ENCODE data around the gene DNAH10. TPM values are rescaled to one million over a fixed set of nuclear protein-coding genes. Genes with fewer than 3 reads are reported as not detected.

Gene DNAH10
- total RNA-seq, 1 donor from 2014 or later, result 0.10 TPM

- no peak for DNase-seq (ENCODE audit: low read depth)
Measured at GRCh38 chr12:123798518-123798917, 36.4 kb downstream of the DNAH10 start.

GRCh38 chr12:123799227-123799626 lies 37.1 kb downstream of the DNAH10 start:
- DNase-seq (ENCODE audit: low read depth), result no peak

- peak; percentile 28 for DNase-seq (ENCODE audit: low read depth)
Measured at GRCh38 chr12:123801573-123802178, 39.6 kb downstream of the DNAH10 start.

- DNase-seq (ENCODE audit: low read depth), result no peak
Measured at GRCh38 chr12:123805173-123805572, 43.1 kb downstream of the DNAH10 start.

GRCh38 chr12:123807002-123807401 lies 44.9 kb downstream of the DNAH10 start:
- DNase-seq (ENCODE audit: low read depth), result no peak

GRCh38 chr12:123807670-123808069 lies 45.6 kb downstream of the DNAH10 start:
- no peak for DNase-seq (ENCODE audit: low read depth)

GRCh38 chr12:123808167-123808566 lies 46.1 kb downstream of the DNAH10 start:
- no peak for DNase-seq (ENCODE audit: low read depth)

- no peak for DNase-seq (ENCODE audit: low read depth)
Measured at GRCh38 chr12:123813349-123813748, 51.2 kb downstream of the DNAH10 start.

- no peak for DNase-seq (ENCODE audit: low read depth)
Measured at GRCh38 chr12:123815968-123816367, 53.9 kb downstream of the DNAH10 start.

- no peak for DNase-seq (ENCODE audit: low read depth)
Measured at GRCh38 chr12:123816896-123817537, 54.9 kb downstream of the DNAH10 start.

GRCh38 chr12:123822804-123823203 lies 60.7 kb downstream of the DNAH10 start:
- no peak for DNase-seq (ENCODE audit: low read depth)

- DNase-seq (ENCODE audit: low read depth), result no peak
Measured at GRCh38 chr12:123828120-123828519, 66.0 kb downstream of the DNAH10 start.

GRCh38 chr12:123828854-123829547 lies 66.9 kb downstream of the DNAH10 start:
- DNase-seq (ENCODE audit: low read depth), result no peak

- DNase-seq (ENCODE audit: low read depth), result no peak
Measured at GRCh38 chr12:123829561-123829960, 67.5 kb downstream of the DNAH10 start.

GRCh38 chr12:123830675-123831074 lies 68.6 kb downstream of the DNAH10 start:
- no peak for DNase-seq (ENCODE audit: low read depth)

GRCh38 chr12:123832052-123832451 lies 70.0 kb downstream of the DNAH10 start:
- no peak for DNase-seq (ENCODE audit: low read depth)

GRCh38 chr12:123833830-123834229 lies 71.7 kb downstream of the DNAH10 start:
- DNase-seq (ENCODE audit: low read depth), result no peak

- DNase-seq (ENCODE audit: low read depth), result no peak
Measured at GRCh38 chr12:123834845-123835244, 72.7 kb downstream of the DNAH10 start.

GRCh38 chr12:123836292-123836691 lies 74.2 kb downstream of the DNAH10 start:
- no peak for DNase-seq (ENCODE audit: low read depth)

GRCh38 chr12:123839826-123840225 lies 77.7 kb downstream of the DNAH10 start:
- DNase-seq (ENCODE audit: low read depth), result no peak

GRCh38 chr12:123840765-123841425 lies 78.8 kb downstream of the DNAH10 start:
- DNase-seq (ENCODE audit: low read depth), result no peak

GRCh38 chr12:123843912-123844748 lies 82.0 kb downstream of the DNAH10 start:
- DNase-seq (ENCODE audit: low read depth), result no peak

Measured in renal cortical epithelial cell (primary cell).